GM19240 (cell line): ENCODE measurements around the gene TRAK1.

Experiments
- DNase-seq: peaks from one replicate; pipeline ENCODE4 v3.0.0; 2011; ENCODE audit warnings: low spot score; ENCODE audit not compliant: insufficient read length

The TRAK1 gene

GRCh38 chr3:42229942-42230688 lies 139.0 kb downstream of the TRAK1 start:
- no peak for DNase-seq

DNA sequence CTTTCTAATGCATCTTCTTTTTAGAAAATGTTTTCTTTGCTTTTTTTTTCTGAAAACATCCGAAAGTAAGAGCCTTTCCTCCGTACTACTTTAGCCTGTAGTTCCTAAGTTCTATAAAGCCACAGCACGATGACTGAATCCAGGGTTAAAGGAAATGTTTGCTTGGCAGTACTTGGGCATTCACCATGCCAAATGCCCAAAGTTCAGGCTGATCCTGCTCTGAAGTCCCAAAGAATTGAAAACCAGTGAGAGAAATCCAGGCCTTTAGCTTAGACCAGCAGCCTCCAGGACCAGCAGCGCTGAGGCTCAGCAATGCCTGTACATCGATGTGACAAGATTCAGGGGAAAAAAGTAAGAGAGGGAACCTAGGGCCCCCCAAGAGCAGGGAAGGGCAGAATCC lies 139.7 kb downstream of the TRAK1 start:
- no peak for DNase-seq

- no peak for DNase-seq
Measured at GRCh38 chr3:42235532-42235931, 144.4 kb downstream of the TRAK1 start.

GRCh38 chr3:42236611-42237010 lies 145.5 kb downstream of the TRAK1 start:
- no peak for DNase-seq

- no peak for DNase-seq
Measured at GRCh38 chr3:42246091-42246490, 154.9 kb downstream of the TRAK1 start.

DNA sequence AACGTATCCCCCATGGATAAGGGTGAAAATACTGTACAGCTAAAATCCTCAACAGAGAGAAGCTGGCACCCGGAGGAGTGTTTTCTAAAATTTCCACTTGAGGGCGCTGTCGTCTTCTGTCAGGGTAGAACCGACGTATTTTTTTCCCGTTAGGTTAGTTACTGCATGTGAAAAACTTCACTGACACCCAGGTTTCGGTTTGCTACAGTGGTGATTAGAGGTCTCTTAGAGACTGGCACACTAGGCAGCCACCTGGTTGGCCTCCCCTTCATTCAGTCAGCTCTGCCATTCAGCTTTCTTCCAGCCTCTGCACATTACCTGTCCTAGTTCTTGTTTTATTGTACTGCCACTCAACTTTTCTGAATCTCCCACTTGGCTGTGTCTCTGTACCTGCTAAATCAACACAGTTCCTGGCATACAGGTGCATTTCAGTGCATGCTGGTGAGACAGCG lies 156.4 kb downstream of the TRAK1 start:
- DNase-seq = peak; percentile 52

GRCh38 chr3:42250761-42251160 lies 159.6 kb downstream of the TRAK1 start:
- no peak for DNase-seq

DNA sequence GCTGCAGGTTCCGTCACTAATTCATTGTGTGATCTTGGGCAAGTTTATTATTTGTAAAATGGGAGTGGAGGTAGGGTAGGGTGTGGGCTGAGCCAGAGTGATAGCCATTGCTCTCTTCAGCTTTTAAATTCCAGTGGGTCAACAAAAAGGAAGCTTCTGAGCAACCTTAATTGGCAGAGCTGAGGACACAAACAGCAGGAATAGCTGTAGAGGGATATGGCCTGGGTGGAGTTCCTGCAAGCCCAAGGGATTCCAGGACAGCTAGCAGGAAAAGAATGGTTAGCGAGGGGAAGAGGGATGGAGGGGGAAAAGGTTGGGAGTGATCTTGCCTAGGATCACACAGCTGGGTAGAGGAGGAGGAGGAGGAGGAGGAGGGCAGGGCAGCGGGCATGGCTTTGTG lies 163.4 kb downstream of the TRAK1 start:
- no peak for DNase-seq

DNA sequence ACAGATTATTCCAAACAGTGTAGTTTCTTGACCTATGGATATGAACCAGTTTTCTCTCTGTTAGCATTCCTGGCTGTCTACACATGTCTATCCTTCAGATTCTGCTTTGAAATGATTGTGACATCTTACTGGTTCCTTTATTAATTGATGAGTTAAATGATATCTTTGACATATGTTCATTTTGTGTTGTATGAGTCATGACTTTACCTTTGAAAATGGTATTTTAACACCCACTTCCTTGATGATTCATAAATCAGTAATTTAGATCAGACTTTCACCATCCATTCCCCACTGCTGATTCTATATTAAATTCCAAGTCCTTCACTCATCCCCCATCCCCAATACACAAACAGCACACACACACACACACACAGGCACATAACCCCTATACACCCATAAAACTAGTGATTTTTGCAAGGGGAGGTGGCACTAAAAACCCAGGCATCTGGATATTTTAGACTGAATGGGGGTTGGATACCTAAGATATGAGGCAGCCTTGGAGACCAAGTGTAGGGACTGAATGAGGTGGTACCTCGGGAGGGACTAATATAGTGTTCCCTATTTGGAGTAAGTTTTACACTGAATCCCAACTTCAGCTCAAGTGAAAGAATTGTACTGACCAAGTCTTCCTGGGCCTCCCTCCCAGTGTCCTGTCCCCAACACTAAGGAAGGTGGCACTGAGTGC lies 165.1 kb downstream of the TRAK1 start:
- DNase-seq = no peak

DNA sequence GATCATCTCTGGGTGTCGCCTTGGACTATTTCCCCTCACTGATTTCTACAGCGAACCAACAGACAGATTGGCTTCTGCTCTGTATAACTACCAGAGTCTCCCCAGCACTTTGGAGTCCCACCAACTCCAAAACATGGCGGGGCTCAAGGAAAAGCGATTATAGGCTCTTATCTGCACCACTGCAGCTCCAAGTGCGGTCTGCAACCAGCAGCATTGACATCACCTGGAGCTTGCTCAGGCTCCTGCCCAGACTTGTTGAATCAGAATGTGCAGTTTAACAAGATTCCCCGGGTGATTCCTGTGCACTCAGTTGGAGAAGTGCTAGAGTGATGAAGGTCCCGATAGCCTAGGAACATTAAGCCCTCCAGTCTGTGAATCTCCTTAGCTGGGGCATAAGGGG lies 165.8 kb downstream of the TRAK1 start:
- no peak for DNase-seq

- no peak for DNase-seq
Measured at GRCh38 chr3:42262525-42262924, 171.4 kb downstream of the TRAK1 start.

- no peak for DNase-seq
Measured at GRCh38 chr3:42263354-42264346, 172.5 kb downstream of the TRAK1 start.

- no peak for DNase-seq
Measured at GRCh38 chr3:42264399-42265058, 173.4 kb downstream of the TRAK1 start.

DNA sequence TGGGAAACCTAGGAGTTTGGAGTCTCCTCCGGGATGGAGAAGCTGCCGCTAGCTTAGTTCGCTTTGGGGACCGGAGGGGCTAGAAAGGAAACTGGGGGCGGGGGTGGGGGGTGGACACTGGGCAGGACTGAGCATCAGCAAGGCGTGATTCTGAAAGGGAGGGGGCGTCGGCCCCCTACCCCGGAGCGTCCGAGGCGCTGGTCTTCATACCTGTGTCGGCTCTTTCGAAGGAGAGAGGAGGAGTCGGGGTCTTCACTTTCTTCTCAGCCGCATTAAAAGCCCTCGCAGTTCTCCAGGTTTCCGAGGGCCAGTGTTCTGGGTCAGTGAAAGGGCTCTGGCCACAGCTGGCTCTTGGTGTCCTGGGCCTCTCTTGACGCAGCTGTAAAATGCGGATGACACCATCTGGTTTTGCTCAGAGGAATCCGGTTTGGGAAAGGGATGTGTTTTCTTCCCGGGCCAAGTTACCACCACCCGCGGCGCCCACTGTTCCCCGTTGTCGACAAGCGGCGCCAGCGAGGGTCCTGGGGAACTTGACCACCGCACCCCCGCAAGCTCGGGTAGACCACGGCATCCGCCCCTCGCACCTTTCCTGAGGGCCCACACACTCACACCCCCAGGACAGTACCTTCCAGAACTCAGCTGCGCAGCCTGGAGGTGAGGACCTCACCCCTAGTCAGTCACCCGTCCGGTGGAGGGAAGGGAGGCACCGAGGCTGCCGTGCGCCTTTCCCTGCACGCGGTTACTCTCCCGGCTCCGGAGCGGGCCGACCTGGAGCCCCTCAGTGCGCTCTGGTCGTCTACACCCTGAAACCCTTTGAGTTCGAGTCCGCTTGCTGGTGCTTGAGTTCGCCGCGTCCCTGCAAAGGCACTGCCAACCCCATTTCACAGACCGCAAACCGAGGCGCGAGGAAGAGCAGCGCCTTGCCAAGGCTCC lies 174.2 kb downstream of the TRAK1 start:
- DNase-seq = no peak

GRCh38 chr3:42266085-42266484 lies 174.9 kb downstream of the TRAK1 start, which contains the start of gene CCK:
CCK (minus strand) TSS chr3:42266185; CDS start chr3:42263630, 2,555 bp downstream.
- no peak for DNase-seq

- DNase-seq = no peak
Measured at GRCh38 chr3:42267878-42268277, 176.7 kb downstream of the TRAK1 start.

GRCh38 chr3:42269647-42270046 lies 178.5 kb downstream of the TRAK1 start:
- no peak for DNase-seq

DNA sequence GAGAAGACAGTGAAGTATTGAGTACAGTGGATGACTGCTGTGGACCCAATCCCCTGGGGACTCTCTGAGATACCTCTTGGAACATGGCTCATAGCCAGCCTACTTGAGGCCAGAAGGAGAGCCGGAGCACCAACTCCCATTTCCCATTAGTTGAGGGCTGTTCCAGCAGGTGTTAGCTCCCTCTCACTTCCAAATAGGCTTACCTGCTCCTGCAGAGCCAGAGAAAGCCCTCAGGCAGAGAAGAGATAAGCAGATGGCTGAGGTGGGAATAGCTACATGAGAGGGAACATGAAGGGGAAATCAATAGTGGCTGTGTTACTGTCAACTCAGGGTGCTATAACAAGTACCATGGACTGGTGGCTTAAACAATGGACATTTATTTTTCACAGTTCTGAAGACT lies 179.4 kb downstream of the TRAK1 start:
- DNase-seq = no peak

DNA sequence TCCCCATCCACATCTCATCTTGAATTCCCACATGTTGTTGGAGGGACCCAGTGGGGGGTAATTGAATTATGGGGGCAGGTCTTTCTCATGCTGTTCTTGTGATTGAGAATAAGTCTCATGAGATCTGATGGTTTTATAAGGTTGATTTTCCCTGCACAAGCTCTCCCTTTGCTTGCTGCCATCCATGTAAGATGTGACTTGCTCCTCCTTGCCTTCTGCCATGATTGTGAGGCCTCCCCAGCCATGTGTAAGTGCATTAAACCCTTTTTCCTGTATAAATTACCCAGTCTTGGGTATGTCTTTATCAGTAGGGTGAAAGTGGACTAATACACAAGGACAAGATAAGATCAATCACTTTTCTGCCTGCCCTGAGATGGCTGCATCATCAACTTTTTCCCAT lies 180.6 kb downstream of the TRAK1 start:
- no peak for DNase-seq

GRCh38 chr3:42273361-42273760 lies 182.2 kb downstream of the TRAK1 start:
- DNase-seq = no peak
